Measurements from ENCODE around the gene PLK1.

PLK1 gene

DNA sequence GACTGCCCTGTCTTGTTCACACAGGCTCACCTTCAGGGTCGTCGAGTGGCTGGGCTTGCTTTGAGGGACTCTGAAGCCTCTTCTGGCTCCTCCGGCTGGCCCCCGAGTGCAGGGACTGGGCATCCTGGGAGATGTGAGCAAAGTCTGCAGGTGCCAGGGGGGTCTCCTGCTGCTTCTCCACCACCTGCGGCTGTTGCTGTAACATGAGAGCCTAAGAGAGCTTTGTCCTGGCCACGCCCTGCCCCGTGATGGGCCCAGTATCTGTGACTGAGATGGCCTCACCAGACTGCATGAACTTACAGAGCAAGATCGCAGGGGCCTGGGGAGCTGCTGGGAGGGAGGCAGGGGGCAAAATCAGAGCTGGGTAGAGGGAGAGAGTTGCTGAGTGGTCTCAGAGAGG is 21.8 kb downstream of the PLK1 start:
- Histone ChIP-seq H3K4me2 (ENCODE audit: low read length) (no peak overlapping the region), H3K27ac (ENCODE audit: low read depth, low read length) (no peak overlapping the region), H3K36me3 (ENCODE audit: control insufficient read depth in 1 of 2, insufficient read depth in 2 of 2, low read length in 2 of 2) (no peaks in the 10 kb centered on the region), H3K4me1 (ENCODE audit: control insufficient read depth in 1 of 2, insufficient read depth in 2 of 2, low read length in 2 of 2) (no peaks in the 10 kb centered on the region), H2BK120ac (ENCODE audit: insufficient read depth, low read length, poor library complexity) (no peak overlapping the region), H4K91ac (ENCODE audit: low read depth, low read length) (no peak overlapping the region), H3K4me3 (ENCODE audit: low read depth, low read length) (no peak overlapping the region), H2BK5ac (ENCODE audit: low read depth, low read length, poor library complexity) (no peak overlapping the region), H3K9me3 (ENCODE audit: insufficient read depth, low read depth, low read length) (peaks cover 2% of the 10 kb centered on the region), H2AK5ac (ENCODE audit: low read length) (no peak overlapping the region), H2BK12ac (ENCODE audit: low read length) (no peak overlapping the region), H2AFZ (ENCODE audit: insufficient read depth, low read length, poor library complexity) (no peak overlapping the region), H4K8ac (ENCODE audit: low read depth, low read length) (no peak overlapping the region), H3K9ac (ENCODE audit: low read length) (no peak overlapping the region), H3K14ac (ENCODE audit: low read length) (no peak overlapping the region), H3K4ac (ENCODE audit: low read depth, low read length) (no peak overlapping the region), H3K27me3 (ENCODE audit: insufficient read depth, low read length) (no peaks in the 10 kb centered on the region), H3K79me2 (ENCODE audit: control insufficient read depth, insufficient read depth, low read length, poor library complexity) (no peaks in the 10 kb centered on the region), H3K23ac (ENCODE audit: low read length) (no peak overlapping the region), H3K79me1 (ENCODE audit: low read length) (no peaks in the 10 kb centered on the region), H4K12ac (ENCODE audit: low read depth, low read length) (no peak overlapping the region), H3K18ac (ENCODE audit: low read length) (no peak overlapping the region)
- WGBS (ENCODE audit: extremely low coverage, insufficient coverage, insufficient read length): no CpG with 5 or more reads among the region's 8 CpGs
- DNase-seq: no peak

DNA sequence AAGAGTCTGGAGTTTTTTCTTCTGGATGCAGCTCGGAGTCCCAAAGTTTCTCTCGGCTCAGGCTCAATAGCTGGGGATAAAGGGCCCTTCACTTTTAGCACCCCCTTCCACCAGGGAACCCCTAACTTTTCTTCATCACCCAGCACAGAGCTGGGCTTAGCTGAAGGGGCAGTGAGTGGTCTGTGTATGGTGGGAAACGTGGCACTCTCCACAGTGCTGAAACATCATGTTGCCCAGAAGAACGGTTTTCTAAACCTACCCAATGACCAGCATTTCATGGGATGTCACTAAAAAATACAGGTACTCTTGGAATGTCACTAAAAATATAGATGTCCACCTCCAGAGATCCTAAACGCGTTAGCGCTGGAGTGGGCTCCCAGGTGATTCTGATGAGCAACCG is 22.4 kb downstream of the PLK1 start:
- H3K23ac ChIP-seq (ENCODE audit: low read length): no peak overlapping the region
- H3K18ac ChIP-seq (ENCODE audit: low read length): no peak overlapping the region
- H4K12ac ChIP-seq (ENCODE audit: low read depth, low read length): no peak overlapping the region
- no peaks in the 10 kb centered on the region for H3K4me1 ChIP-seq (ENCODE audit: control insufficient read depth in 1 of 2, insufficient read depth in 2 of 2, low read length in 2 of 2)
- H4K8ac ChIP-seq (ENCODE audit: low read depth, low read length): no peak overlapping the region
- no peak overlapping the region for H2AFZ ChIP-seq (ENCODE audit: insufficient read depth, low read length, poor library complexity)
- no peak overlapping the region for H2BK5ac ChIP-seq (ENCODE audit: low read depth, low read length, poor library complexity)
- no peaks in the 10 kb centered on the region for H3K79me1 ChIP-seq (ENCODE audit: low read length)
- DNase-seq: no peak
- no peak overlapping the region for H4K91ac ChIP-seq (ENCODE audit: low read depth, low read length)
- no peak overlapping the region for H2BK12ac ChIP-seq (ENCODE audit: low read length)
- no peak overlapping the region for H3K4ac ChIP-seq (ENCODE audit: low read depth, low read length)
- no CpG with 5 or more reads among the region's 8 CpGs for WGBS (ENCODE audit: extremely low coverage, insufficient coverage, insufficient read length)
- no peak overlapping the region for H2AK5ac ChIP-seq (ENCODE audit: low read length)
- no peak overlapping the region for H3K4me3 ChIP-seq (ENCODE audit: low read depth, low read length)
- H3K9ac ChIP-seq (ENCODE audit: low read length): no peak overlapping the region
- H3K27ac ChIP-seq (ENCODE audit: low read depth, low read length): no peak overlapping the region
- H3K9me3 ChIP-seq (ENCODE audit: insufficient read depth, low read depth, low read length): peaks cover 2% of the 10 kb centered on the region
- no peak overlapping the region for H3K14ac ChIP-seq (ENCODE audit: low read length)
- H3K79me2 ChIP-seq (ENCODE audit: control insufficient read depth, insufficient read depth, low read length, poor library complexity): no peaks in the 10 kb centered on the region
- no peak overlapping the region for H2BK120ac ChIP-seq (ENCODE audit: insufficient read depth, low read length, poor library complexity)
- H3K27me3 ChIP-seq (ENCODE audit: insufficient read depth, low read length): no peaks in the 10 kb centered on the region
- H3K36me3 ChIP-seq (ENCODE audit: control insufficient read depth in 1 of 2, insufficient read depth in 2 of 2, low read length in 2 of 2): no peaks in the 10 kb centered on the region
- H3K4me2 ChIP-seq (ENCODE audit: low read length): no peak overlapping the region

DNA sequence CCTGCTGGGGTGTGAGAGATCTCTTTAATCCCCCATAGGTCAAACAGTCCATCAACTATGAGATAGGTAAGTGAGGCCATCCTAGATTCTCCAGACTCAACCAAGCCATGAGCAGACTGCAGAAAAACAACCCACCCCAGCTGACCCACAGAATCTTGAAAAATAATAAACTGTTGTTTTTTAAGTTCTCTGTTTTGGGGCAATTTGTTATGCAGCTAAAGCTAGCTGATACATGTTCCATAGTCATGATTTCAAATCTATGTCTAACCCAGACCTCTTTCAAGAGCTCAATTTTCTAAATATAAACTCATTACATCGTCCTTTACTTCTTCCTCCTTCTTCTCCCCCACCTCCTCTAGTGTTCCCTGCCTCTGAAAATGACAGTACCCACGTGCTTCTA is 24.3 kb downstream of the PLK1 start:
- Histone ChIP-seq H3K27ac (ENCODE audit: low read depth, low read length) (no peak overlapping the region), H3K36me3 (ENCODE audit: control insufficient read depth in 1 of 2, insufficient read depth in 2 of 2, low read length in 2 of 2) (no peaks in the 10 kb centered on the region), H2AFZ (ENCODE audit: insufficient read depth, low read length, poor library complexity) (no peak overlapping the region), H3K9me3 (ENCODE audit: insufficient read depth, low read depth, low read length) (peaks cover 2% of the 10 kb centered on the region), H3K9ac (ENCODE audit: low read length) (no peak overlapping the region), H3K79me1 (ENCODE audit: low read length) (no peaks in the 10 kb centered on the region), H4K12ac (ENCODE audit: low read depth, low read length) (no peak overlapping the region), H2BK12ac (ENCODE audit: low read length) (no peak overlapping the region), H3K4me3 (ENCODE audit: low read depth, low read length) (no peak overlapping the region), H3K23ac (ENCODE audit: low read length) (no peak overlapping the region), H3K4me2 (ENCODE audit: low read length) (no peak overlapping the region), H4K8ac (ENCODE audit: low read depth, low read length) (no peak overlapping the region), H4K91ac (ENCODE audit: low read depth, low read length) (no peak overlapping the region), H2AK5ac (ENCODE audit: low read length) (no peak overlapping the region), H3K14ac (ENCODE audit: low read length) (no peak overlapping the region), H3K4me1 (ENCODE audit: control insufficient read depth in 1 of 2, insufficient read depth in 2 of 2, low read length in 2 of 2) (no peaks in the 10 kb centered on the region), H2BK5ac (ENCODE audit: low read depth, low read length, poor library complexity) (no peak overlapping the region), H2BK120ac (ENCODE audit: insufficient read depth, low read length, poor library complexity) (no peak overlapping the region), H3K4ac (ENCODE audit: low read depth, low read length) (no peak overlapping the region), H3K27me3 (ENCODE audit: insufficient read depth, low read length) (no peaks in the 10 kb centered on the region), H3K18ac (ENCODE audit: low read length) (no peak overlapping the region), H3K79me2 (ENCODE audit: control insufficient read depth, insufficient read depth, low read length, poor library complexity) (no peaks in the 10 kb centered on the region)
- no peak for DNase-seq
- WGBS (ENCODE audit: extremely low coverage, insufficient coverage, insufficient read length): 100% methylated on average over 1 of the region's 2 CpGs

DNA sequence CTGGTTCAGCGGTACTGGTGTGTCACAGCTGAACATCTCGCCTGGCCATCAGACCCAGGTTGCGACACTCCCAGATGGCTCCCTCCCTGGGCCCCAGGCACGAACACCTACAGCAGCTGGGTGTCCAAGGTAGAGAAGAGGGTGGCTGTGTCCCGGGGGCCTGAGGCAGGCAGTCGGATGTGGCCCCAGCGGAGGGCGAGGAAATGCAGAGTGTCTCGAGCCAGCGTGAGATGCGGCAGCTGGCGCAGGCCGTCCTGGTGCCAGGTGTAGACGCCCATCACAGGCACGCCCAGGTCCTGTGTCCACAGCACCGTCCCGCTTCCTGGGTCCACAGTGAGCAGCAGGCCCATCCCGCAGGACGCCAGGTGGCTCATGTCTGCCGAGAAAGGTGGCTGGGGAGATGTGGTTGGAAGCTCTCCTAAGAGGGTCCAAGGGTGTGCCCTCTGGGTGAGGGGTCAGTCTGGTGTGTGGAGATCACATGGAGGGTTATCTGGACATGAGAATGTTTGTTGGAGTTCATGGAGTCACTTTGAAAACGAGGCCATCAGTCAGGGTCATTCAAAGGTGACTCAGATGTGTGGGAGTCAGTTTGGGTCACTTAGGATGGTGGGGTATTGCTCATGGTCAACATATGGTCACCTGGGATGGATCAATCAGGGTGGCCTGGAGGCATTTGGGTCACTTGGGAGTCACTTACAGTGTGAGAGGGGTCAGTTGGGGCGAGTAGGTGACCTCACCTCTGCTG is 26.3 kb downstream of the PLK1 start:
- no peak for DNase-seq
- no CpG with 5 or more reads among the region's 22 CpGs for WGBS (ENCODE audit: extremely low coverage, insufficient coverage, insufficient read length)
- H3K9me3 ChIP-seq (ENCODE audit: insufficient read depth, low read depth, low read length): peaks cover 3% of the 10 kb centered on the region
- no peak overlapping the region for H2BK120ac ChIP-seq (ENCODE audit: insufficient read depth, low read length, poor library complexity)
- H4K12ac ChIP-seq (ENCODE audit: low read depth, low read length): no peak overlapping the region
- no peak overlapping the region for H3K9ac ChIP-seq (ENCODE audit: low read length)
- no peak overlapping the region for H3K4ac ChIP-seq (ENCODE audit: low read depth, low read length)
- H3K18ac ChIP-seq (ENCODE audit: low read length): no peak overlapping the region
- no peak overlapping the region for H2BK5ac ChIP-seq (ENCODE audit: low read depth, low read length, poor library complexity)
- no peak overlapping the region for H2BK12ac ChIP-seq (ENCODE audit: low read length)
- H4K8ac ChIP-seq (ENCODE audit: low read depth, low read length): no peak overlapping the region
- H3K4me2 ChIP-seq (ENCODE audit: low read length): no peak overlapping the region
- H3K36me3 ChIP-seq (ENCODE audit: control insufficient read depth in 1 of 2, insufficient read depth in 2 of 2, low read length in 2 of 2): no peaks in the 10 kb centered on the region
- no peak overlapping the region for H3K23ac ChIP-seq (ENCODE audit: low read length)
- no peak overlapping the region for H3K27ac ChIP-seq (ENCODE audit: low read depth, low read length)
- no peaks in the 10 kb centered on the region for H3K79me1 ChIP-seq (ENCODE audit: low read length)
- H2AFZ ChIP-seq (ENCODE audit: insufficient read depth, low read length, poor library complexity): no peak overlapping the region
- H2AK5ac ChIP-seq (ENCODE audit: low read length): no peak overlapping the region
- H3K14ac ChIP-seq (ENCODE audit: low read length): no peak overlapping the region
- H3K4me1 ChIP-seq (ENCODE audit: control insufficient read depth in 1 of 2, insufficient read depth in 2 of 2, low read length in 2 of 2): no peaks in the 10 kb centered on the region
- no peak overlapping the region for H3K4me3 ChIP-seq (ENCODE audit: low read depth, low read length)
- no peaks in the 10 kb centered on the region for H3K79me2 ChIP-seq (ENCODE audit: control insufficient read depth, insufficient read depth, low read length, poor library complexity)
- no peak overlapping the region for H4K91ac ChIP-seq (ENCODE audit: low read depth, low read length)
- H3K27me3 ChIP-seq (ENCODE audit: insufficient read depth, low read length): no peaks in the 10 kb centered on the region

All from trophoblast cell (in vitro differentiated cells and primary cell).